NCI-H2227 (cell line): ENCODE measurements around the gene PBX3.

Experiments
- DNase-seq: peaks from one replicate; lab custom pipeline; 2025; ENCODE audit not compliant: unreplicated experiment; lab: John Stamatoyannopoulos, UW

The PBX3 gene

GRCh38 chr9:126016579-126017290 lies 269.6 kb downstream of the PBX3 start:
- no peak for DNase-seq
